ENCODE results near the gene CIB2.

CIB2 gene

DNA sequence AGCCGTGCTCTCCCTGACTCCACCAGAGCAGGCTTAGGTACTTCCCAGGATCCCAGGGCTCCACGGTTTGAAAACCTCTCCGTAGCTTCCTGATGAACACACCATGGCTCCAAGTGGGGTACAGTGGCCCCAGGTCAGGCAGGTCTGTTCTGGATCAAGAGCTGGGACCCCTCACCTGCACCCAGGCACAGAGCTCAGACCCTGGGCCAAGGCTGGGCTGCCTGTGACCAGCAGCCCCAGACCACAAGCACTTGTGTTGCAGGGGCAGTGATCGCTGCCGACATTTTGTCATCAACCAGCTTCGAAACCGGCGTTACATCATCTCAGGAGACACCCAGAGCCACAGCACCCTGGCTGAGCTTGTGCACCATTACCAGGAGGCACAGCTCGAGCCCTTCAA lies 33.6 kb downstream of the CIB2 start:
- H2AFZ ChIP-seq (ENCODE audit: low read length), result no peak overlapping the region
- no peak overlapping the region for H2BK5ac ChIP-seq (ENCODE audit: low read length)
- H4K91ac ChIP-seq (ENCODE audit: low read depth, low read length, poor library complexity), result no peak overlapping the region
- no peak overlapping the region for H3K4me2 ChIP-seq (ENCODE audit: insufficient read depth, low read length, poor library complexity, severe bottlenecking)
- H3K4ac ChIP-seq (ENCODE audit: low read length), result no peak overlapping the region
- peak overlapping the region; percentile 24 for H3K9ac ChIP-seq (ENCODE audit: low read depth, low read length, poor library complexity)
- H3K4me3 ChIP-seq (ENCODE audit: low read length in 2 of 2), result no peak overlapping the region
- H3K4me1 ChIP-seq (ENCODE audit: control insufficient read depth in 2 of 2, insufficient read depth in 1 of 2, low read depth in 1 of 2, low read length in 2 of 2), result no peaks in the 10 kb centered on the region
- no peaks in the 10 kb centered on the region for H3K79me1 ChIP-seq (ENCODE audit: low read depth, low read length)
- H3K27ac ChIP-seq (replicated peaks; ENCODE audit: low read length), result no peak overlapping the region
- H3K9me3 ChIP-seq (replicated peaks in 1 of 2; ENCODE audit: control insufficient read depth in 2 of 2, insufficient read depth in 1 of 2, low read depth in 1 of 2, low read length in 2 of 2), result no peaks in the 10 kb centered on the region
- no peak for DNase-seq (ENCODE audit: low spot score)
- H2BK12ac ChIP-seq (ENCODE audit: low read length), result no peak overlapping the region
- H3K18ac ChIP-seq (ENCODE audit: low read length), result peak overlapping the region; percentile 27
- H2BK15ac ChIP-seq (ENCODE audit: low read length), result no peak overlapping the region
- peak overlapping the region; percentile 60 for H3K23ac ChIP-seq (ENCODE audit: low read depth, low read length, poor library complexity)
- H2BK120ac ChIP-seq (ENCODE audit: low read depth, low read length), result no peak overlapping the region
- H3K14ac ChIP-seq (ENCODE audit: low read length), result no peak overlapping the region
- no peak overlapping the region for H4K8ac ChIP-seq (ENCODE audit: low read depth, low read length)
- no peaks in the 10 kb centered on the region for H3K36me3 ChIP-seq (replicated peaks in 1 of 2; ENCODE audit: control insufficient read depth in 2 of 2, insufficient read depth in 2 of 2, low read length in 2 of 2)
- no CpG with 5 or more reads among the region's 9 CpGs for WGBS, 2 donors (ENCODE audit: extremely low coverage in 2 of 2, insufficient read length in 2 of 2, insufficient replicate concordance in 1 of 2)
- peak overlapping the region; percentile 41 for H2AK5ac ChIP-seq (ENCODE audit: low read depth, low read length)
- H3K27me3 ChIP-seq (ENCODE audit: control insufficient read depth in 3 of 3, insufficient read depth in 3 of 3, low read depth in 1 of 3, low read length in 3 of 3), result peaks cover 0 to 18% (median 0%) of the 10 kb centered on the region in 3 experiments

DNA sequence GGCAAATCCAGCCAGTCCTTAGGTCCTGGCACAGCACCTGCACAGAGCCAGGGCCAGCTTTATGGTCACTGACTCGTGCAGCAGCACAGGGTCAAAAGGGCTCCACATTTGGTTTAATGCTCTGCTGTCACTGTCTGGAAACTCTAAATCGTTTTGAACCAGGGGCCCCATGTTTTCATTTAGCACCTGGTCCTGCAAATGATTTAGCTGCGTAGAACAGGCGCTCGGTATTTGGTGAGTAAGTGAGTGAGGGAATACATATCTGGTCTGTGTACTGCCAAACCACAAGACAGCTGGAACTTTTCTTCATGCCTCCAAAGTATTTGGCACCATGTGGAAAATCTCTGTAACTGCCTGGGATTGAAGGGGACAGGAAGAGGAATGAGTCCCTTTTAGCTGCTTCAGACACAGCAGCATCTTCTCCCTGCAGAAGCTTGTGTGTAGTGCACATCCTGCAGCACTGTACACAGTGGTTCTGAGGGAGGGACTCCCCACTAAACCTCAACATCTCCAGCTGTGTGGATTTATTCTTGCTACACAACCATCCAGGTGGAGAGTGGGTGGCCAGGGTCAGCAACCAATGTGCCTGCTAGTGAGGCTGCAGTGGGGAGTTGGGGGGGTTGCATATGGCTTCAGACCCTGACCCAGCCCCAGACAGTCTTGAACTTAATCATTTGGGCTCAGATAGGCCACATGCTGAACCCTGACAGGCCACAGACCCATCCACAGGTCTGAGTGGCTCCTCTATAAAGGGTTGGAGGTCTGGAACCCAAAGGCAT lies 37.8 kb downstream of the CIB2 start:
- H2BK15ac ChIP-seq (ENCODE audit: low read length), result no peak overlapping the region
- H3K9me3 ChIP-seq (replicated peaks in 1 of 2; ENCODE audit: control insufficient read depth in 2 of 2, insufficient read depth in 1 of 2, low read depth in 1 of 2, low read length in 2 of 2), result no peaks in the 10 kb centered on the region
- H4K8ac ChIP-seq (ENCODE audit: low read depth, low read length), result no peak overlapping the region
- peaks cover 2 to 3% of the 10 kb centered on the region in 2 donors for H3K4me1 ChIP-seq (ENCODE audit: control insufficient read depth in 2 of 2, insufficient read depth in 1 of 2, low read depth in 1 of 2, low read length in 2 of 2)
- no peak overlapping the region for H3K23ac ChIP-seq (ENCODE audit: low read depth, low read length, poor library complexity)
- H3K4ac ChIP-seq (ENCODE audit: low read length), result no peak overlapping the region
- DNase-seq (ENCODE audit: low spot score), result no peak
- no peak overlapping the region for H3K4me3 ChIP-seq (ENCODE audit: low read length in 2 of 2)
- H3K79me1 ChIP-seq (ENCODE audit: low read depth, low read length), result no peaks in the 10 kb centered on the region
- H2AFZ ChIP-seq (ENCODE audit: low read length), result no peak overlapping the region
- H3K18ac ChIP-seq (ENCODE audit: low read length), result no peak overlapping the region
- no peak overlapping the region for H2BK12ac ChIP-seq (ENCODE audit: low read length)
- H3K27ac ChIP-seq (replicated peaks; ENCODE audit: low read length), result no peak overlapping the region
- H2BK120ac ChIP-seq (ENCODE audit: low read depth, low read length), result no peak overlapping the region
- no peak overlapping the region for H2BK5ac ChIP-seq (ENCODE audit: low read length)
- no peaks in the 10 kb centered on the region for H3K36me3 ChIP-seq (replicated peaks in 1 of 2; ENCODE audit: control insufficient read depth in 2 of 2, insufficient read depth in 2 of 2, low read length in 2 of 2)
- H3K27me3 ChIP-seq (ENCODE audit: control insufficient read depth in 3 of 3, insufficient read depth in 3 of 3, low read depth in 1 of 3, low read length in 3 of 3), result peaks cover 0 to 31% (median 0%) of the 10 kb centered on the region in 3 experiments
- no CpG with 5 or more reads among the region's 5 CpGs for WGBS, 2 donors (ENCODE audit: extremely low coverage in 2 of 2, insufficient read length in 2 of 2, insufficient replicate concordance in 1 of 2)
- peak overlapping the region; percentile 14 for H3K14ac ChIP-seq (ENCODE audit: low read length)
- H3K9ac ChIP-seq (ENCODE audit: low read depth, low read length, poor library complexity), result no peak overlapping the region
- H3K4me2 ChIP-seq (ENCODE audit: insufficient read depth, low read length, poor library complexity, severe bottlenecking), result no peak overlapping the region
- H2AK5ac ChIP-seq (ENCODE audit: low read depth, low read length), result no peak overlapping the region
- H4K91ac ChIP-seq (ENCODE audit: low read depth, low read length, poor library complexity), result no peak overlapping the region

DNA sequence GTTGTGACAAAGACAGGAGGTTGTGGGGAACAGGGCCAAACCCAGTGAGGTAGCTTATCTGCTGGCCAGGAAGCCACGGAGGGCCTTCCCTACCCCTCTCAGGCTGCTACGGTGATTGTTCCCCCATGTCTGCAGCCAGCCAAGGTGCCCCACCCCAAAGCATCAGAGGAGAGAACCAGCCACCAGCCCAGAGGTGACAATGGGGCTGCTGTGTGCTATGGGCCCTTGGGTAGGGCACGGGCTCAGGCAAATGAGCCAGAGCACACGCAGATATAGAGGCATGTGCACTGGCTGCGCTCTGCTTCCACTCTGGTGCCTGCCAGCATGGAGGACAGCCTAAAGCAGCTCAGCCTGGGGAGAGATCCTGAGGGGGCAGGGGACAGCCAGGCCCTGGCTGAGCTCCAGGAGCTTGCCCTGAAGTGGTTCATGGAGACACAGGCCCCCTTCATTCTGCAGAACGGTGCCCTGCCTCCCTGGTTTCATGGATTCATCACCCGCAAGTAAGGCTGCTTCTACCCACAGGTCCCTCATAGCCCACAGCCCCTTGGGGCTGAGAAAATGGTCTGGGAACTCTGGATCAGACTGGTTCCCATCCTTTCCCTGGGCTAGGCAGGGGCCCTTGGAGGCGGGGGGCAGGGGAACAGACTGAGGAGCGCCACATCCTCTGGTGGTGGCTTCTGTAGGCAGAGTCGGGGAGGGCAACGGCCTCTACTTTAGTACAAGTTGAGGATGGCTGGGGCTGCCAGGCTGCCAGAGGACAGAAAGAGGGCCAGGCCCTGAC lies 38.8 kb downstream of the CIB2 start, which contains the start of gene SH2D7:
TSS of gene SH2D7 (plus strand) at position 301 of the 781 bp plus-strand sequence. CDS start at position 325, 24 bp downstream.
- H3K4me1 ChIP-seq (ENCODE audit: control insufficient read depth in 2 of 2, insufficient read depth in 1 of 2, low read depth in 1 of 2, low read length in 2 of 2), result peaks cover 3% of the 10 kb centered on the region in 2 donors
- no peaks in the 10 kb centered on the region for H3K9me3 ChIP-seq (replicated peaks in 1 of 2; ENCODE audit: control insufficient read depth in 2 of 2, insufficient read depth in 1 of 2, low read depth in 1 of 2, low read length in 2 of 2)
- no peak within 1 kb of the TSS for H2BK5ac ChIP-seq (ENCODE audit: low read length)
- no peak within 1 kb of the TSS for H2AFZ ChIP-seq (ENCODE audit: low read length)
- DNase-seq (ENCODE audit: low spot score), result no peak
- H2BK12ac ChIP-seq (ENCODE audit: low read length), result no peak within 1 kb of the TSS
- H3K18ac ChIP-seq (ENCODE audit: low read length), result peak within 1 kb of the TSS; percentile 46
- WGBS, 2 donors (ENCODE audit: extremely low coverage in 2 of 2, insufficient read length in 2 of 2, insufficient replicate concordance in 1 of 2), result no CpG with 5 or more reads among the region's 11 CpGs
- no peak within 1 kb of the TSS for H2BK15ac ChIP-seq (ENCODE audit: low read length)
- no peaks in the 10 kb centered on the region for H3K36me3 ChIP-seq (replicated peaks in 1 of 2; ENCODE audit: control insufficient read depth in 2 of 2, insufficient read depth in 2 of 2, low read length in 2 of 2)
- no peak within 1 kb of the TSS for H2BK120ac ChIP-seq (ENCODE audit: low read depth, low read length)
- peak within 1 kb of the TSS; percentile 58 for H3K23ac ChIP-seq (ENCODE audit: low read depth, low read length, poor library complexity)
- no peak within 1 kb of the TSS for H3K27ac ChIP-seq (replicated peaks; ENCODE audit: low read length)
- peak within 1 kb of the TSS; percentile 58 for H2AK5ac ChIP-seq (ENCODE audit: low read depth, low read length)
- no peak within 1 kb of the TSS for H3K4me2 ChIP-seq (ENCODE audit: insufficient read depth, low read length, poor library complexity, severe bottlenecking)
- H3K4me3 ChIP-seq (ENCODE audit: low read length in 2 of 2), result no peak within 1 kb of the TSS
- no peak within 1 kb of the TSS for H4K8ac ChIP-seq (ENCODE audit: low read depth, low read length)
- H3K27me3 ChIP-seq (ENCODE audit: control insufficient read depth in 3 of 3, insufficient read depth in 3 of 3, low read depth in 1 of 3, low read length in 3 of 3), result peaks cover 0 to 33% (median 0%) of the 10 kb centered on the region in 3 experiments
- peak within 1 kb of the TSS; percentile 23 for H3K14ac ChIP-seq (ENCODE audit: low read length)
- peak within 1 kb of the TSS; percentile 56 for H3K9ac ChIP-seq (ENCODE audit: low read depth, low read length, poor library complexity)
- no peaks in the 10 kb centered on the region for H3K79me1 ChIP-seq (ENCODE audit: low read depth, low read length)
- H3K4ac ChIP-seq (ENCODE audit: low read length), result peak within 1 kb of the TSS; percentile 12
- H4K91ac ChIP-seq (ENCODE audit: low read depth, low read length, poor library complexity), result no peak within 1 kb of the TSS

Measured in neuronal stem cell (in vitro differentiated cells).